Gastroesophageal sphincter (tissue), 2 donors: ENCODE results near the gene KIF2A.

ENCODE experiments used
- EP300 ChIP-seq: sonication (generic); formaldehyde crosslinking; IDR thresholded peaks from one replicate; pipeline ENCODE4 v1.6.1; 2017; ENCODE audit warnings: antibody characterized with exemption, mild to moderate bottlenecking
- POLR2A ChIP-seq, 2 donors: fragments of 450-650 bp; IDR thresholded peaks; one replicate each; pipeline ENCODE4 v1.6.1; 2017; ENCODE audit warnings: antibody characterized with exemption in 2 of 2, mild to moderate bottlenecking in 2 of 2, moderate library complexity in 1 of 2

DNA sequence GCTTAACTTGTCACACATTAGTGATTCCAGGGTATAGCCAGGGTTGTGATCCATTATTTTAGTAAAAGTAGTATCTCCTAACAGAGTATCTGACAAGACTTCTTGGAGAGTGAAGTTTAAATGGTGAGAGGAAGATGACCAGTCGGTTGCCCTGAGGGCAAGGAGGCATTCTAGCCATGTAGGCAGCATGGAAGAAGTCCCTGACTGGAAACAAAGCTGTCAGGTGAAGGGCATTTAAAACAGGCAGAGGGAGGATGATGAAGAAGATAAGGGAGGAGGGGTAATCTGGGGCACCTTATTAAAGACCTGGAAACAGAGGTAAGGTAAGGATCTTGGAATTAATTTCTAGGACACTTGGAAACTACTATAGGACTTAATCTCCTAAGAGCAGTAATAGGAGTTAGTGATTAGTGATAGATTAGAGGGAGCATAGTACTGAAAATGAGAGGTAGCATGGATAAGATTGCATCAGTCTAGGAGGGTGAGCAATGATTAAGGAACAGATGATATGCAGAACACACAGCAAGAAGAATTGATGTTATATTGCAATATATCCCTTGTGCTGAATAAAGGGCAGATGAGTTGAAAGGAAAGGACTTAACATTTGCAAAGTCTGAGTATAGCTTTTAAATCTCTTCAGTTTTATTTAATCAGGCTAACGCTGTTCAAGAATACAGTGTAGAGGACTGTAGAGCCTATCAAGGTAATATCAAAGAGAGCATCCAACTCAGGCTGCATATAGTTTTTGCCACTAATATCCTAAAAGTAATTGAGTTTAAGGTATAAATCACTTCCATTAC is 9.6 kb downstream of the KIF2A start:
- TF ChIP-seq EP300 = no peak
- TF ChIP-seq POLR2A (IDR thresholded peaks at IDR 0.05) = no peak
